GM18508 (cell line): ENCODE measurements around the gene U2SURP.
A peak's percentile ranks its signal among the peaks of the same experiment; 100 is the strongest.

Experiments
- ATAC-seq: cut with Tn5 transposase; IDR thresholded peaks from one replicate; pipeline ENCODE4 v1.9.1; 2021; ENCODE audit warnings: moderate number of reproducible peaks; ENCODE audit not compliant: insufficient read depth, unreplicated experiment

The U2SURP gene

GRCh38 chr3:143001369-143002082, at the start of gene U2SURP:
U2SURP (plus strand) TSS chr3:143001570; CDS start chr3:143001629, 59 bp downstream.
- ATAC-seq: peak; percentile 67

DNA sequence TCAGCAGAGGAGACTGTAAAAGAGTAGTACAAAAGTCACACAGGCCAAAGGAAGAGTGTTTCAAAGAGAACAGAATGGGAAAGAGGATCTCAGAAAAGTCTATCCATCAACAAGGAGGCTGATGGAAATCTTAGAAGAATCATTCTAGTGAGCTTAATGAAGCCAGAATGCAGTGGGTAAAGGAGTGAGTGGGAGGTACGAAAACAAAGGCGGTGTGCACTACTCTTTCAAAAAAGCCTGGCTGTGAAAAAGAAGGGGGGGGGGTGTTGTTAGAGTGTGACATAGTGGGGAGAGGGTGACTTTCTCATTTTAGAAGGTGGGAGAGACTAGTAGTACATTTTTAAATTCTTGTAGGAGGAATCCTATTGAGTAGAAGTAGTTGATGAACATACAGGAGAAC, 49.6 kb upstream of the U2SURP start:
- ATAC-seq: no peak

DNA sequence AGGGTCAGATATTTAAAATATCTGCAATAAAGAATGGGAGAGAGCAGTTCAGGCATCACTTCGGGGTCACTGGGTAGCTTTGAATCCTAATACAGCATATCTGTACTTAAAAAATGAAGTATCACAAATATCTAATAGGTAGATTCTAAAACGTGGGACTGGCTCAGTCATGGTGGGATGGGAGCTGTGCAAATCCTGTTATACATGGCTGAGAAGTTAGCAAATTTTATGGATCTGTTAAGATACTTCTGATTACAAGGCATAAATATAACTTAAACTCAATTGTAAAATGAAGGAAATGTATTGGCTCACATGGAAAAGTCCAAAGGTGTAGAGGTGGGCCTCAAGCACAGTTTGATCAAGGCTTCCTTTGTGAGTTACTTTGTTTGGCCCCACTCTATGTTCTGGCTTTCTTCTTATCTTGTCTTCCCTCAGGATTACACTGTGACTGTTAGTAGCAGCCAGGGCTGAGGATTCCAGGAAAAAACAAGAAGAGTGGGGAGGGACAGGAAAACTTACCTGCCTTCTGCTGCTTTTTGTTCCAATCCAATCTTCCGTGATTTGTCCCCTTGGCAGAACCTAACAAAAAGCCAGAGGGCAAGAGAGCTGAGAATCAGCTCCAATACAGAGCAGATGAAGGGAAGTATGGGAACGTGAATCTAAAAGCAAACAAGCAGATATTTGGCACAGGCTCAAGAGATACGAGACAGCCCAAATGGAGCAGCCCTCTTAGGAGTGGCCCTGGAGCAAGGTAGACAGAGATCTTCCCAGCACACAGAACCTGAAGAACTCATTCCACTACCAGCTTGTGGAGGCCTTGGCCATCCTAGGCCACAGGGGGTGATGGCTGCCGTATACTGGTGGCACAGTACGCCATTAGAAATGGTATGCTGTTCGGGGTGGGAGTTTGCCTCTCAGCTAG, 48.8 kb upstream of the U2SURP start:
- ATAC-seq: no peak

GRCh38 chr3:142953443-142953842, 47.9 kb upstream of the U2SURP start:
- ATAC-seq: no peak

GRCh38 chr3:142958707-142959106, 42.7 kb upstream of the U2SURP start:
- ATAC-seq: no peak

- ATAC-seq: no peak
These were observed 41.0 kb upstream of the U2SURP start for GRCh38 chr3:142960322-142960850.

DNA sequence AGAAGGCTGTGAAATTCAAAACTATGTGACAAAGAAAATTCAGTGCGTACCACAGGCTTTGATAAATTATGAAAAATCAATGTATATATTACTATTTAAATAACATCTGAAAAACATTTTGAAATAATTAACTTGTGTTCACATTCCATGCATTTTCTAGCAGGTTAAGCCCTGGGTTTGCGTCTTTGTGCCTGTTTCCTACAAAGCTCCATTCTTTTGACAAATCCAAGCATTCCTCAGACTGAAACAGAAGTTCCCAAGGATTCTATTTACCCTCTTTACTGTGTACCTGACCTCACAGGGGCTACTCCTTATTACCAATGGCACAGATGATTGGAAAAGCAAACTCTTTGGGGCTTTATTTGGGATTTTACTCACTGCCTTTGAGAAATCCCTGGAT, 39.8 kb upstream of the U2SURP start:
- ATAC-seq: no peak

DNA sequence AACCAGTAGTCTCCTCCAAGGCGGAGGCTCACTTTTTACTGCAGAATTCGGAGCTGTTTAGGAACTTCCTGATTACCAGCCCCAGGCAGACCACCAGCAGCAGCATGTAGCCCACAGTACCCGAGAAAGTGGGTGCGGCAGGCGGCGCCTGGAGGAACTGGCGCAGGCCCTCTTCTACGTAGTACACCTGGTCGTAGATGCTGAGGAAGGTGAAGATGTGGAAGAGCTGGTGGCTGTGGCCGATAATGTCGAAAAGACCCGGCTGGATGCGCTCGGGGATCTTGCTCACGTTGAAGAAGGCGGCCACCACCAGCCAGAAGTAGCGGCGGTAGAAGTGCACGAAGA, 39.2 kb upstream of the U2SURP start:
- ATAC-seq: no peak

DNA sequence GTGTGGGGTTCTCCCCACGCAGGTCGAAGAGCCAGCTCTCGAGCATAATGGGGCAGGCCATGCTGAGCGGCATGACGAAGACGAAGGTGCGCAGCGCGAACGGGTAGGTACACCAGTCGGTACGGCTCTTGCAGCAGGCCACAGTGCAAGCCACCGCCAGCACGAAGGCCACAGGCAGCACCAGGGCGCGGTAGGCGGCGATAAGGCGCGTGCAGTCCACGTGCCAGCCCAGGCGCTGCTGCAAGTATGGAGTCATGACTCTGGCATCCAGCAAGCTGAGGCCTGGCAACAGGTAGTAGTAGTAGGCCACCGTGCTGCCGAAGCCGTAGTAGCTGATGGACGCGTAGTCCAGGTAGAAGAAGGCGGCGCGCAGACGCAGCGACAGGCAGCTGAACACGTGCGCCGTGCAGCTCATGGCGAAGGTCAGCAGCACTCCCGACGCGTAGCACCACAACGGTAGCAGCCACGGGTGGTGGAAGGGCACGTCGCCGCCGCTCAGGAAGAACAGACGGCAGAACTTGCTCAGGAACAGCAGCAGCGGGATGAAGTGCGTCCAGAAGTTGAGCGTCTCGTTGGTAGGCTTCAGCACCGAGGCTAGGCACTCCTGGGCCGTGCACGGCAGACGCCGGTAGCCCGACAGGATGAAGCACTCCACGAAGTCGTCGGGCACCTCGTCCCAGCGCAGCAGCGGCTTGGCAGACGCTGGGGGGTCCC, 38.7 kb upstream of the U2SURP start:
- ATAC-seq: no peak

GRCh38 chr3:142963234-142963515, 38.2 kb upstream of the U2SURP start:
- no peak for ATAC-seq

GRCh38 chr3:142963516-142964448, 37.6 kb upstream of the U2SURP start, which contains the start of gene PAQR9:
PAQR9 (minus strand) TSS chr3:142963674; CDS start chr3:142963336, 338 bp downstream.
- ATAC-seq: no peak

DNA sequence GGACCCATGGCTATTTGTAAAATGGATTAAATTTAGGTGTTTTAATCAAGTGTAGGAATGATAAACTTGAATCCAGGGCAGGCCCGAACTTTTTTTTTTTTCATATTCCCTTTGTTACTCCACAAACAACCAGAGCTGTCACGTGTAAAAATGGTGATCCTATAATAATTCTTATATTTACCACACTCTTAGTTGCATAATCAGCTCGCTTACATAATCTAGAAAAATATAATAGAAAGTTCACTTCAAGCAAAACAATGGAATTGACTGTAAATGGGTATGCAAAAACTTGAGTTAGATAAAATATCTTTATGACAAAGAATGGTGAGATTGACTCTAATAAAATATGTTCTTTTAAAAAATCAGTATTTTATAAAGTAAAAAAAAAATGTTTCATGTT, 35.8 kb upstream of the U2SURP start:
- no peak for ATAC-seq

GRCh38 chr3:142966808-142967207, 34.6 kb upstream of the U2SURP start:
- ATAC-seq: no peak

DNA sequence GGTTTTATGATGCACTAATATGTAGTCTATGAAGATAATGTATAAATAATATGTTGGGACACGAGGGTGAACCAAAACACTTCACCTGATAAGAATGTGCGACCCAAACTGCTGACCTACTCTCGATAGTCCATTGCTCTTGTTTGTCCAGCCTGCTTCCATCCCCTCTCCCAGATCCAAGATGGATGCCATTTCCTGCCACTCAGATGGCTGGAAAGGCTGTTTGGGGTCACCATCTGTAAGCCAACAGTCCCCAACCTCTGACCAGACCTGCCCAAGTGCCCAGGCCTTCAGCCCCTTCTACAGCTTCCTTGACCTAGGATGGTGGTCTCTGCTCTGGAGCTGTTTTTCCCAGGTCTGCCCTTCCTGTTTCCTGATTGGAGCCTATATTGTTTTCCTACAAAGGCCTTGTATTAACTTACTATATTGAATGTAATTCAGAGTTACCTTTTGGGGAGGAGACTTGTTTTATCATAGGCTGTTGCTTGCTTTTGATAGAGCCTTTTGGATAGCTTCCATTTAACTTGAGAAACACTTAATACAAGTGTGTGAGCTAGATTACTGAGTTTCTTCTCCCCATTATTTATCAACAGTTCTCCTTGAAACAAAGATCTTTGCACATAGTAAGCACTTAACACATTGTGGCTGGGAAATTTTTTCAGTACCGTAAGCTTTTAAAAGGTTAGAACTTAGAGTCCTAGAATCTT, 32.9 kb upstream of the U2SURP start:
- ATAC-seq: no peak

- no peak for ATAC-seq
These were observed 29.9 kb upstream of the U2SURP start for GRCh38 chr3:142971431-142971830.

- no peak for ATAC-seq
These were observed 29.1 kb upstream of the U2SURP start for GRCh38 chr3:142972092-142972753.

GRCh38 chr3:142973217-142974009, 28.0 kb upstream of the U2SURP start:
- no peak for ATAC-seq
